ENCODE results near the gene PTOV1.
A peak's percentile ranks its signal among the peaks of the same experiment; 100 is the strongest.

PTOV1 gene

GRCh38 chr19:49877020-49877878, 26.3 kb downstream of the PTOV1 start, which contains the start of the genes AKT1S1 and TBC1D17:
AKT1S1 (minus strand) TSS chr19:49877355; CDS start chr19:49873295, 4,060 bp downstream.
TBC1D17 (plus strand) TSS chr19:49877702; CDS start chr19:49877724, 22 bp downstream.
- DNase-seq = peak; percentile 100

DNA sequence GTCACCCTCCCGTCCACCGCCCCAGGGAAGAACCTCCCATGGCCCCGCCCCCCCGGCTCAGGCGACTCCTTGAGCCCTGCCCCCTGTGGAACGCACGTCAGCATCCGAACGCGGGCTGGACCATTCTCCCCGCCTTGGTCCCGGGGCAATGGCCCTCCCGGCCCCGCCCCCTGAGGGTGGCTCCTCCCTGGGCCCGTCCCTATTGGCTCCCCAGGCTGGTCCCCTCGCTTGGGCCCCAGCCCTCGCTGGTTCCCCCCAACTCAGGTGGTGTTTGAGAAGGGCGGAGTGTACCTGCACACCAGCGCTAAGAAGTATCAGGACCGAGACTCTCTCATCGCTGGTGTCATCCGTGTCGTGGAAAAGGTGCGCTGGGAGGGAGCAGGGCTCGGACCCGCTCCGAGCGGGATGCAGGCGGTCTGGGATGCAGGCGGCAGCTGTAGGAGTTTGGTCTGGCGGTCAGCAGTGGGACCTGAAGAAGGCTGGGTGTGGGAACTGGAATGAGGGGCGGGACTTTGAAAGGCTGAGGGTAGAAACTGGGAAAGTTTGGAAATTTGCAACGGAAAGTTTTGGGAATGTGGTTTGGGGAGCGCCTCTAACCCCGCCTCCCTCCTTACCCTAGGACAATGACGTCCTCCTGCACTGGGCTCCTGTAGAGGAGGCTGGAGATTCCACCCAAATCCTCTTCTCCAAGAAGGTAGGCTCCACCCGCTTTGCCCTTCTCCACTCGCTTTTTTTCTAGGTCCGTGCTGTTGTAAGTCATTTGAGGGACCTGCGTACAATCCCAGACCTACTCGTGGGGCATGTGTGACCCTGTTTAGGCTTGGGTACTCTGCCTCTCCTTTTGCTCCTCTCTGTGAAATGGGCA, 27.2 kb downstream of the PTOV1 start:
- DNase-seq = peak; percentile 95

- DNase-seq = no peak
Measured at GRCh38 chr19:49878744-49879070, 27.7 kb downstream of the PTOV1 start.

DNA sequence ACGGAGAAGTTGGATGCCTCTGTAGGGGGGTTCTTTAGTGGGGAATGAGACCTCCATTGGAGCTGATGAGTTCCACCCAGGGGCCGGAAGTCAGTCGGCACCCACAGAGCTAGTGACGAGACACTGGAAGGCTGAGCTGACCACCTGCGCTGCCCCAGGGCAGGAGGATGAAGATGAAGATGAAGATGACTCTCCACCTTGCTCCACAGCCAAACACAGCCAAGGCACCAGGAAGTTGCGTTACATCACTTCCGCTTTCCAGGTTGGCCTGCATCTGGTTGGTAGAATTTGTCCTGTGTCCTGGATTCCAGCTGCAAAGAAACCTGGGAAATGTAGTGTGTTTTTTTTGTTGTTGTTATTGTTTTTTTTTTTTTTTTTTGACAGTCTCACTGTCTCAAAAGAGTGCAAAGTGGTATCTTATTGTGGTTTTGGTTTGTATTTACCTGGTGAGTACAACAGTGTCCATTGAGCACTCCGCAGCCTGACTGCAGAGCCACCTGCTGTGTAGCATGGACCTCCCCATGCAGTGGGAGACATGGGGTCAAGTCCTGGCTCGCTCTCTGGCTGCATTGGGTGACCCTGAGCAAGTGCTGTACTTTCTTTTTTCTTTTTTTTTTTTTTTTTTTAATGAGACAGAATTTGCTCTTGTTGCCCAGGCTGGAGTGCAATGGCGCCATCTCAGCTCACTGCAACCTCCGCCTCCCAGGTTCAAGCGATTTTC, 28.4 kb downstream of the PTOV1 start:
- DNase-seq = no peak

DNA sequence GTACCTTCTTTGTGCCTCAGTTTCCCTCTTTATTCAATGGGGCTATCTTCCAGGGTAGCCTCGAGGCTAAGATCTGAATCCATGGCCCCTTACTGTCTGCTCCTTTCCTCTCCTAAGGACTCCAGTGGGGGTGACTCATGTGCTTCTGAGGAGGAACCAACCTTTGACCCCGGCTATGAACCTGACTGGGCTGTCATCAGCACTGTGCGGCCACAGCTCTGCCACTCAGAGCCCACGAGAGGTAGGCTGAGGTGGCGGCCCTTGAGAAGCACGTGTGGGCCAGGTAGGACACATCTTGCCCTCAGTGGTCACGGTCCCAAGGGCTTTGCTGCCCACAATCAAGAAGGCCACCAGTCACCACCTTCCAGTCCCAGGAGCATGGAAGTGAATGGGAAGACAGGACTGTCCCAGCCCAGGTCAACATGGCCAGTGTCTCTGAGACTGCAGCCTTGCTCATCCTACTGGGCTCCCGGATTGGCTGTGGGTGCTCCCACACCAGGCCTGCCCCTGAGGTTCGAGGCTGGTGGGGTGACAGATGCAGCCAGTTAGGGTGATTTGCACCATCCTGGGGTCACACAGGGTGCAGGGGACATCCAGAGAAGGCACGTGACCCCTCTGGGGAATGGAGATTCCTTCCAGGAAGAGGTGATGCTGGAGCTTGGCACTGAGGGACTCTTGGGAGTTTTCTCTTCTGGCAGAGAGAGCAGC, 29.4 kb downstream of the PTOV1 start:
- DNase-seq = no peak

- DNase-seq = no peak
Measured at GRCh38 chr19:49881186-49881585, 30.2 kb downstream of the PTOV1 start.

DNA sequence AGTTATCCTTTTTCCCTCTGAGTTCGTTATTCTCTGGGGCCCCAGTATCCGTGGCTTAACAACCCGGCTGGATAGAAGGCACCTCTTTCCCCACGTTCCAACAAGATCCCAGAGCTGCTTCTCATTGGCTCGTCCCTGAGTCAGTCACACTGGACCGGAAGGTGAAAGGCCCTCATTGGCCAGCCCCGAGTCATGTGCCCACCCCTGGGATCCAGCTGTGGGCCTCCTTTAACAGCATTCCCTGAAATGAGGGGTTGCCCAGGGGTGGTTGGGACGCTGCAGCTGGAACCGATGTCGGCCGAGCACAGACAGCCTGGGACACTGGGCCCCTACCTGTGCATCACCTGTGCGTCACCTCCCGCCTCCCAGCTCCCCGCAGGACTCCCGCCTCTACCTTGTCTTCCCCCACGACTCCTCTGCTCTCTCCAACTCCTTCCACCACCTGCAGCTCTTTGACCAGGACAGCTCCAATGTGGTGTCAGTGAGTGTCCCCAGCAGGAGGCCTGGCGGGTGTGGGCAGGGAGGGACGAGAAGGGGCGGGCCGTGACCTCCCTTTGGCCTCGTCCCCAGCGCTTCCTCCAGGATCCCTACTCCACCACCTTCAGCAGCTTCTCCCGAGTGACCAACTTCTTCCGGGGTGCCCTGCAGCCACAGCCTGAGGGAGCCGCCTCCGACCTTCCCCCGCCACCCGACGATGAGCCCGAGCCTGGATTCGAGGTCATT, 30.9 kb downstream of the PTOV1 start:
- DNase-seq = no peak

- DNase-seq = no peak
Measured at GRCh38 chr19:49882643-49883042, 31.7 kb downstream of the PTOV1 start.

- DNase-seq = no peak
Measured at GRCh38 chr19:49883094-49883493, 32.1 kb downstream of the PTOV1 start.

GRCh38 chr19:49884109-49884508, 33.1 kb downstream of the PTOV1 start:
- no peak for DNase-seq

- no peak for DNase-seq
Measured at GRCh38 chr19:49884760-49885159, 33.8 kb downstream of the PTOV1 start.

DNA sequence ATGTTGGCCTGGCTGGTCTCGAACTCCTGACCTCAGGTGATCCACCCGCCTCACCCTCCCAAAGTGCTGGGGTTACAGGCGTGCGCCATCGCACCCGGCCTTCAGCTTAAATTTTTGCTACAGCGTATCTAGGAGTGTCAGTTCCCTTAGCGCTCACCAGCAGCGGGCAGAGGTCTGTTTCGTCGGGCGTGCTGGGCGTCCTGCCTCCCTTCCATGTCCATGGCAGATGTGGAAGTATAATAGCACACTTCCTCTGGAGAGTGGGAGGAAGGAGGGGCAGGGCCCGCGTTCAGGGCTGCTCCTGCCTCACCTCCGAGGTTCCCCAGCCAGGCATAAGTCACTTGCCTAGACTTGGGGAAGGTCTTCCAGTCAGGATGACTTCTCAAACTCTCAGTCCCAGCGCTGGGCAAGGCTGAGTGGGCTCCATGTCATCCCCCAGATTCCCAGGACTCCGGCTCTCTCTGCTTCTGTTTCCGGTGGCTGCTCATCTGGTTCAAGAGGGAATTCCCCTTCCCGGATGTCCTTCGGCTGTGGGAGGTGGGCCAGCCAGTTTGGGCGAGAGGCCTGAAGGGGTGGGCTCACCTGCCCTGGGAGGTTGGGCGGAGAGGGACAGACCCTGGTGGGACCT, 36.2 kb downstream of the PTOV1 start:
- DNase-seq = no peak

GRCh38 chr19:49887665-49888509, 36.9 kb downstream of the PTOV1 start:
- DNase-seq = no peak

GRCh38 chr19:49888510-49888824, 37.5 kb downstream of the PTOV1 start:
- no peak for DNase-seq

DNA sequence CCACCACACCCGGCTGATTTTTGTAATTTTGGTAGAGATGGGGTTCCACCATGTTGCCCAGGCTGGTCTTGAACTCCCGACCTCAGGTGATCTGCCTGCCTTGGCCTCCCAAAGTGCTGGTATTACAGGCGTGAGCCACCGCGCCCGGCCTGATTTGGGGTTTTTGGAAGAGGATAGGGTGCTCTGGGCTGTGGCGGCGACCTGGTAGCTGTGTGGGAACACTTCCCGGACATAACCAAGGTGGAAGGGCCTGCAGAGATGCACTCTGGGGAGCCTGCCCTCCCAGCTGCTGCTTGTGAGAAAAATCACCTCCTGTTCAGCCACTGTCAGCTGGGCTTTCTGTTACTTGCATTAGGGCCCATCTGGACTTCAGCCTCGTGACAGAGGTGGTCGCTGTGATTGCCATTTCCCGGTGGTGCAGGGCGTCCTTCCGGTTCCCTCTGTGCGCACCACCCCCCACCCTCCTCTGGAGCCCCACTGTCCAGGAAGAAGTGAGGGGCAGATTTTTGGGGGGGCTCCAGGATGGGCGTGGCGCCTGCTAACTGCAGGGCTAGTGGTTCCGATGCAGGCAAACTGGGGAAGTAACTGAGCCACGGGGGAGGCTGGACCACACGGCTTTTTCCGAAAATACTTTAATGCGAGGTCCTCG, 38.2 kb downstream of the PTOV1 start:
- DNase-seq = no peak

- DNase-seq = no peak
Measured at GRCh38 chr19:49889687-49890348, 38.9 kb downstream of the PTOV1 start.

DNA sequence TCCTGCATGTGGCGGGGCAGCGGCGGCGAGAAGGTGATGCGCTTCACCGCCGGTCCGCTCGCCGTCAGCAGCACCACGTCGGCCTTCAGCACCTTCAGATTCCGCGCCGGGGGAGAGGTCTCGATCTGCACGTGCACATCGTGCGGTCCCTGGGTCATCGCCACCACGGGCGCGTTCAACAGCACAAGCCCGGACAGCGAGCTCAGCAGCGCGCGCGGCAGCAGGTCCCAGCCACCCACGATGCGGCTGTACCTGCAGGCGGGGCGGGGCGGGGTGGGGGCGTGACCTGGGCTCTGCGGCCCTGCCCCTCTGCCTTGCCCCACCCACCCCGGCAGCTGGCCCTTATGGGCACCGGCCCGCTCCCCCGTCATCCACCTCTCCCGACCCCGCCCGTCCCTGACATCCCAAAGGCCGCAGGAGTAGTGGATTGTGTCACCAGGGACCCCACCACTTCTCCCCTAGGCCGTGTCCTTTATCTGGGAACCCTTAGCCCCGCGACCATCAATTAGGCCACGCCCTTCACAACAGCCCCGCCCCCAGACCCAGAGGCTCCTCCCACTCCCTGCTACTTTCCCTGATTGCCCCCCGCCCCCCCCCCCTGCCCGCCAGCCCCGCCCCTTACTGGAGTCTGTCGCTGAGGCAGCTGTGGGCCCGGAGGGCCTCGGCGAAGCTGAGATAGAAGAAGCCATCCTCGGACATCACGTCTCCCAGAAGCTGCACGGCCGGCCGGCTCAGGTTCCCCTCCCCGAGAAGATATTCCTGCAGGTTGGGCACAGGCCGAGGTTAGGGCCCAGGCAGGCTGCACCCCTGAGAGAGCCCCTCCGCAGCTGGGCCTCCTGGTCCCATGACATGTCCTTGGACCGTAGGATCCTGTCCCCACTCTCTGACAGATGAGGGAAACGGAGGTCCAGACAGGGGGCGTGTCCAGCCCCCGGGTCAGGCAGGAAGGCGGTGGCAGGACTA, 39.7 kb downstream of the PTOV1 start:
- no peak for DNase-seq

DNA sequence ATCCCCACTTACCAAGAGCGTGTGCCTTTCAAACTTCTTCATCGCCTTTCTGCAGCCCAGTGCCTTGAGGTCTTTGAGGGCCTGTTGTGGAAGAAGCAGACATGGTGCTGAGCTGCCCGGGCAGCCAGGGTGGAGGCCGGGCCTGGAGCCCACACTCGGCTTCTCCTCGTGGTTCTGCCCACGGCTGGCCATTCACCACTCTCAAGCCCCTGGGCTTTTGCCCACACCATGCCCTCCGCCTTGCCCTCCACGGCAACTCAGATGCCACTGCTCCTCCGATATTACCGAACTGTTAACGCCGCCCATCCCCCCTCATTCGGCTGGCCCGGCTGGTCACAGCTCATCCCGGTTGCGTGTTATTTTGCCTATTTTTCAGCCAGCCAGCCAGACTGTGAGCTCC, 40.4 kb downstream of the PTOV1 start:
- DNase-seq = no peak

All from NCI-H446 treated with DMSO at 0.1 percent for 48 hours (cell line).